Tibial nerve (tissue), 4 donors: ENCODE data around the gene PTPRR. TPM values are rescaled to one million over a fixed set of nuclear protein-coding genes. Genes with fewer than 3 reads are reported as not detected.

Experiments used
- DNase-seq, 2 donors: peaks; one replicate each; pipeline ENCODE4 v3.0.0-alpha.2; 2019; ENCODE audit warnings: low spot score in 2 of 2
- H3K27ac ChIP-seq, 4 donors: fragments of 200-600 bp; sonication (generic) in 3 of 4; one replicate each; pipeline ENCODE4 v1.5.1; 2017 to 2019; ENCODE audit warnings: mild to moderate bottlenecking in 1 of 4
- H3K27me3 ChIP-seq, 2 donors: fragments of 200-600 bp; sonication (generic) in 1 of 2; one replicate each; pipeline versions ENCODE4 v1.5.1 to v1.6.0; 2017 to 2019
- H3K36me3 ChIP-seq, 3 donors: fragments of 200-600 bp; sonication (generic); one replicate each; pipeline ENCODE4 v1.5.1; 2018 to 2019
- H3K4me1 ChIP-seq, 4 donors: fragments of 200-600 bp; sonication (generic) in 3 of 4; one replicate each; pipeline ENCODE4 v1.5.1; 2017 to 2019
- H3K4me3 ChIP-seq, 4 donors: fragments of 200-600 bp; sonication (generic) in 3 of 4; one replicate each; pipeline ENCODE4 v1.5.1; 2017 to 2019; ENCODE audit warnings: mild to moderate bottlenecking in 1 of 4, moderate library complexity in 1 of 4
- H3K9me3 ChIP-seq, 4 donors: fragments of 200-600 bp; sonication (generic) in 3 of 4; one replicate each; pipeline ENCODE4 v1.5.1; 2017 to 2019
- CTCF ChIP-seq, 5 experiments: fragments of 200-600 bp in 3 of 5; fragments of 450-650 bp in 2 of 5; sonication (generic) in 3 of 5; IDR thresholded peaks; one replicate each; pipeline ENCODE4 v1.5.1; 2016 to 2019; ENCODE audit warnings: antibody characterized with exemption in 5 of 5, mild to moderate bottlenecking in 3 of 5, moderate library complexity in 2 of 5
- EP300 ChIP-seq, 2 donors: sonication (generic); formaldehyde crosslinking; IDR thresholded peaks; one replicate each; pipeline ENCODE4 v1.6.1; 2017; ENCODE audit warnings: antibody characterized with exemption in 2 of 2, mild to moderate bottlenecking in 1 of 2
- POLR2A ChIP-seq, 2 donors: fragments of 450-650 bp; IDR thresholded peaks; one replicate each; pipeline ENCODE4 v1.6.1; 2017; ENCODE audit warnings: antibody characterized with exemption in 2 of 2, mild to moderate bottlenecking in 2 of 2, moderate library complexity in 2 of 2
- WGBS, 2 donors: methylation state at CpG; one replicate each; pipeline ENCODE4 v1.1.5; 2018; 5-methylcytosine and 5-hydroxymethylcytosine counted together
- total RNA-seq, 4 donors: library from RNA; depleted of rRNA; stranded (reverse); fragments of >200 nt; gene quantifications; one replicate each; pipeline ENCODE4 v1.1.0, GENCODE V29; 2016

PTPRR gene
- total RNA-seq, 4 donors from 2014 or later = not detected

GRCh38 chr12:70619471-70620152 lies 300.9 kb downstream of the PTPRR start:
- H3K9me3 ChIP-seq = no peaks in the 10 kb centered on the region
- no peak overlapping the region for H3K4me3 ChIP-seq
- H3K36me3 ChIP-seq = no peaks in the 10 kb centered on the region
- no peaks in the 10 kb centered on the region for H3K4me1 ChIP-seq
- TF ChIP-seq EP300 (IDR thresholded peaks at IDR 0.05) = no peak
- TF ChIP-seq CTCF (IDR thresholded peaks at IDR 0.05) = no peak
- TF ChIP-seq POLR2A (IDR thresholded peaks at IDR 0.05) = no peak
- 65 to 70% methylated on average over 5 of the region's 5 CpGs for WGBS, 2 donors
- H3K27ac ChIP-seq = no peak overlapping the region
- no peaks in the 10 kb centered on the region for H3K27me3 ChIP-seq
- no peak for DNase-seq

GRCh38 chr12:70618371-70618770 lies 302.2 kb downstream of the PTPRR start:
- Histone ChIP-seq H3K9me3 (no peaks in the 10 kb centered on the region), H3K27ac (no peak overlapping the region), H3K36me3 (no peaks in the 10 kb centered on the region), H3K4me1 (no peaks in the 10 kb centered on the region), H3K4me3 (no peak overlapping the region), H3K27me3 (no peaks in the 10 kb centered on the region)
- TF ChIP-seq EP300 (IDR thresholded peaks at IDR 0.05) (no peak), POLR2A (IDR thresholded peaks at IDR 0.05) (no peak), CTCF (IDR thresholded peaks at IDR 0.05) (no peak)
- 90 to 93% methylated on average over 4 of the region's 4 CpGs for WGBS, 2 donors
- no peak for DNase-seq

GRCh38 chr12:70617450-70617849 lies 303.1 kb downstream of the PTPRR start:
- Histone ChIP-seq H3K9me3 (no peaks in the 10 kb centered on the region), H3K27me3 (no peaks in the 10 kb centered on the region), H3K36me3 (no peaks in the 10 kb centered on the region), H3K4me1 (no peaks in the 10 kb centered on the region), H3K27ac (no peak overlapping the region), H3K4me3 (no peak overlapping the region)
- TF ChIP-seq EP300 (IDR thresholded peaks at IDR 0.05) (no peak), CTCF (IDR thresholded peaks at IDR 0.05) (no peak), POLR2A (IDR thresholded peaks at IDR 0.05) (no peak)
- no peak for DNase-seq
- 50 to 51% methylated on average over 4 of the region's 4 CpGs for WGBS, 2 donors

- H3K4me3 ChIP-seq = no peak overlapping the region
- H3K4me1 ChIP-seq = peaks cover 0 to 8% (median 0%) of the 10 kb centered on the region in 4 donors
- H3K36me3 ChIP-seq = no peaks in the 10 kb centered on the region
- no peaks in the 10 kb centered on the region for H3K9me3 ChIP-seq
- DNase-seq = no peak
- TF ChIP-seq POLR2A (IDR thresholded peaks at IDR 0.05) = no peak
- TF ChIP-seq EP300 (IDR thresholded peaks at IDR 0.05) = no peak
- TF ChIP-seq CTCF (IDR thresholded peaks at IDR 0.05) = no peak
- H3K27ac ChIP-seq = no peak overlapping the region
- WGBS, 2 donors = 51 to 56% methylated on average over 5 of the region's 5 CpGs
- no peaks in the 10 kb centered on the region for H3K27me3 ChIP-seq
These were observed 305.2 kb downstream of the PTPRR start for GRCh38 chr12:70615174-70615866.
